ENCODE measurements around the gene RREB1.

GRCh38 chr6:7173843-7174503 is 66.2 kb downstream of the RREB1 start:
- TF ChIP-seq CTCF (conservative IDR thresholded peaks at IDR 0.05; ENCODE audit: low read depth, low read length) (no peak), EZH2 (IDR thresholded peaks at IDR 0.05; ENCODE audit: borderline replicate concordance, low read depth, low read length, poor library complexity, severe bottlenecking) (no peak)
